Activated CD4-positive, alpha-beta T cell treated with anti-CD3 and anti-CD28 coated beads for 48 hours (primary cell): Measurements from ENCODE around the gene PPL.
"Not testable (repeated sequence)": the region's sequence is repeated elsewhere in the genome, so short reads cannot be mapped to it uniquely, and the experiment has no call there.

Experiments
- DNase-seq: peaks from one replicate; pipeline ENCODE4 v3.0.0-alpha.2; 2020

PPL gene

GRCh38 chr16:4908854-4909401 is 28.0 kb downstream of the PPL start:
- no peak for DNase-seq

- no peak for DNase-seq
These were observed 31.9 kb downstream of the PPL start for GRCh38 chr16:4904942-4905615.

DNA sequence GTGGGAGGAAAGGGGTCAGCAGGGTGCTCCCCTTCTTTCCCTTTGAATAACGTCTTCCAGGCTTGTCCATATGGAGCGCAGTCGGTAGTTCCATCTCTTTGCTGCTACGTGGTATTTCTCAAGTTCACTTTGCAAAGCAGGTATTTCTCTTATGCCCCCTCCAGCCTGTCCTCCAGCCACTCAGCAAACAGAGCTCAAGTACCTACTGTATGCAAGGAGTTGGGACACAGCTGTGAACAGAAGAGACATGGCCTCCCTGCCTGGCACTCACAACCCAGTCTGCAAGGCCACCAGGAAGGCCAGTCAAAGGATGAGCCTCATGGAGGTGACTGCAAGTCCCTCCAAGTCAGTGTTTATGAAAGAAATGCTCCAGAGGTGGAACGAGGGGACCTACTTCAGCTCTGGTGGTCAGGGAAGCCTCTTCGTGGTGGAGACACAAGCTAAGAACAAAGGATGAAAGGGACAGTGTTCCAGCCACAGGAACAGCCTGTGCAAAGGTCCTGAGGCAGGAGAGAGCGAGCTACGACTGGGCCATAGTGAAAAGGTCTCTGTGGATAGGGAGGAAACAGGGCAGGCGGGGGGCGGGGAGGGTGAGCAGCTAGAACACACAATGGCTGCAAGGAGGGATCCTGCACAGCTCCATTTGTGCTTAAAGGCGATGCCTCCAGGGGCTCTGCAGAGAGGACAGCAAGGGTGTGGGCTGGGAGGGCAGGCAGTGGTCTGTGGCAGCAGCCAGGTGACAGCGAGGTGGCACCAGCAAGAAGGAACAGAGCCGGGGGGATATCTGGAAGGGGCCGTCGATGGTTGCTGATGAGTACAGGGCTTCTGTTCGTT is 32.6 kb downstream of the PPL start:
- no peak for DNase-seq

DNA sequence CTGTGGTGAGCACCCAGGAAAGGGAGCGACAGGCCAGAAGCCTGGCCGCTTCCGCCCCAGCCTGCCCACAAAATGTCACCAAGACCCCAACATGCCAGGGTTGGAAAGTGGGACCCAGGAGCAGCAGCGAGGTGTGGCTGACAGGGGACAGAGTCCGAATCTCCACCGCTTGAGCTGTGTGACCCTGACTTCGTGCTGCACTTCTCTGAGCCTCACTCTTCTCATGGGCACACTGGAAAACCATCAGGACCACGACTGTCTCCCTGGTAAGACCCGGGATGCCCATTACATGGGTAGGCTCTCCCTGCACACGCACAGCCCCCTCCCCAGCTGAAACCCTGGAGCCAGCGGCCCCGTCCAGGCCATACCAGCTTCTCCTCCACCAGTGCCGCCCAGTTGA is 34.9 kb downstream of the PPL start:
- no peak for DNase-seq

GRCh38 chr16:4900750-4901149 is 36.2 kb downstream of the PPL start:
- DNase-seq: no peak

GRCh38 chr16:4900036-4900435 is 36.9 kb downstream of the PPL start:
- no peak for DNase-seq

DNA sequence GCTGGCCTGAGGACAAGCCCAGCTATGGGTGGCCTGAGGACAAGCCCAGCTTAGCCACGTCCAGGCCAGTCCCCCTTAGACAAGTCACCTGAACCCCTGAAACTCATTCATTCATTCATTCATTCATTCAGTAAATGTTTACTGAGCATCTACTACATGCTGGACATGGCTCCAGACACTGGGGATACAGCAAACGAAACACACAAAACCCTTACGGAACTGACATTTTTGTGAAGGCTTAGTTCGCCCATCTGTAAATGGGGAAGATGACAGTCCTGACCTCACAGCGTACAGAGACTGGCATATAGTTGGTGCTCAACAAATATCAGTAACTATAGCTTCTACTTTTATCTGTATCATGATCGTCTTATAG is 37.5 kb downstream of the PPL start:
- no peak for DNase-seq

- no peak for DNase-seq
These were observed 38.0 kb downstream of the PPL start for GRCh38 chr16:4898811-4899473.

GRCh38 chr16:4897328-4897727 is 39.6 kb downstream of the PPL start:
- DNase-seq: no peak

GRCh38 chr16:4896761-4897160 is 40.2 kb downstream of the PPL start:
- DNase-seq: not testable (repeated sequence)

GRCh38 chr16:4895366-4895765 is 41.6 kb downstream of the PPL start:
- no peak for DNase-seq

- no peak for DNase-seq
These were observed 42.4 kb downstream of the PPL start for GRCh38 chr16:4894276-4895150.

DNA sequence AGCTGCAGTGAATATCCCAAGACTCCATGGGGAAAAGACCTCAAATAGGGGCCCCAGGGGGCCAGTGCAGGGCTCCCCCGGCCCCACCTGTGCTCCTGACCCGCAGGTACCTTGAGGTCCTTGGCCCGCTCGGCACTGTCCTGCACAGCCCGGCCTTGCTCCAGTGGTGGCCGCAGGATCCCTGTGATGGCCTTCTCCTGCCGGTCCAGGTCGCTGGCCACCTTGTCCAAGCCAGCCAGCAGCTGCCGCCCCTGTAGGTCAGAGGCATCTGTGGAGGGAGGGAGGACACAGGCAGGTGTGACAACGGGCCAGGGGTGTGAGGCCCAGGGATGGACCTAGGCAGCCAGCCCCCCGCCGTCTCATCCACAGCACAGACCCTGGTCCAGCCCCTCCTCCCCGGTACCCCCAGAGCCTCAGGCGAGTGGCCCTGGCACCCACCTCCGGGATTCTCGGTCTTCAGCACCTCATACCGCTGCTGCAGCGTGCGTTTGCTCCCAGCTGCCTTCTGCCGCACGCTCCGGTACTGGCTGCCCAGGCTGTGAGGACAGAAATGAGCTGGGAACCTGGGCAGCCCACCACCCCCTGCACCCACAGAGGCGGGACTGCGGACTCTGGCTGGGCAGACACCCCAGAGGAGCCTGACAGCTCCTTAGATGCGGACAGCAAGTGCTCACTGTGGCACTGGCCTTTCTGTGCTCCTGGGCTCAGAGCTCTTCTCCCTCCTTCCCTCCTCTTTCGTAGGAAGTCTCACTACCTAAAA is 43.7 kb downstream of the PPL start:
- no peak for DNase-seq

DNA sequence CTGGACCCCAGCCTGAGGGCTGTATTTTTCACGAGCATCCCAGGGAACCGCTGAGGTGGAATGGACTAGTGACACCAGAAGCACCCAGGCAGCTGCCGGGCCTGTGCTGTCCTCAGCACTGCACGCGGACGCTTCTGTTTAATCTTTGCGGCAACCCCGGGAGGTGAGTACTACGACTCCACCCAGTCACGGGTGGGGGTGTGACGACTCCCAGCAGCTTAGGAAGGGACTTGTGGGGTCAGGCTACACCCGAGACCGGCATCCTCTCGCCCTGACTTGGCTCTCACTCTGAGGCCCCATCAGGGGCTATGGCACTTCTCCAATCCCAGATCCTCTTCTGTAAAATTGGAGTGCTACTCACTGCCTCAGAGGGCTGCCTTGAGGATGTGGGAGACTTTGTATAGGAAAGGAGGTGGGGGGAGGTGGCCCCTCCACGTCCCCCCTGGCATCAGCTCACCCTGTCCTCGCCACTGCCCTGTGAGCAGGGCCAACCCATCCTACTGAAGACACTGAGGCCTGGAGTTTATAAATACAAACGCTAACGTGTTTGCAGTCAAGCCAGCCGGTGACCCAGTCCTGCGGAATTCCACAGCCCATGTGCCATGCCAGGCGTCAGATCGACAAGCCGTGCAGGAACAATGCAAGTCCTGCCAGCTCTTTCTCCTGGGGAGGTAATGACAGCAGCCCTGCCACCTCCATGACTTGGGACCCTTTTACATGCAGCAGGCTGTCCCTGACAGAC is 44.4 kb downstream of the PPL start:
- DNase-seq: no peak

- no peak for DNase-seq
These were observed 45.1 kb downstream of the PPL start for GRCh38 chr16:4891886-4892216.

DNA sequence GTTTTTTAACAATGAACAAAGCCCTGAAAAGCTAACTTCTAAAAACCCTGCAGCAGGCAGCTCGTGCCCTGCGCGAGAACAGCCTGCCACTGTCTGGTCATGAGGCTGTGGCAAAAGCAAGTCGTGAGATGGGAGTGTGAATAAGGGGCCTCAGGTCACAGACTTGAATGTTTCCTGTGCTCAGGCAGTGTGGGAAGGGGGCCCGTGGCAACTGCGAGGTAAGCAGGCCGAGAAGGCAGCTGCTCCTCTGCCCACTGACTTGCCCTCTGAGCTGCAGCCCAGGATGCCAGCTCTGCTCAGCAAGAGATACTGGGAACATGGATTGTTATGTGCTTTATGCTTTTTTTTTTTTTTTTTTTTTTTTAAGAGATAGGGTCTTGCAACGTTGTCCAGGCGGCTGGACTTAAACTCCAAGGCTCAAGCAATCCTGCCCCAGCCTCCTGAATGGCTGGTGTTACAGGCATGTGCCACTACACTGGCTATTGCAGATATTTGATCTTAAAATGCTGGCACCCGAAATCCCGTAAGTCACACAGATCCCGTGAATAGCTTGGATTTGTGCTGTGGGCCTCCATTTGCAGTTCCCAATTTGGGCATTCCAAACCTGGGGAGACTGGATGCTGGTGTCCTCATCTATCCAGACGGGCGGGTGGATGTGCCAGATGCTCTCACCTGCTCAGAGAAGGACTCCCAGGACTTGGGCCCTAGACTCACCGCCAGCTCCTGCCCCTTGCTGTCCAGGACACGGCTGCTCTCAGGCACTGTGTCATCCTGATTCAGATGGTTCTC is 45.7 kb downstream of the PPL start:
- DNase-seq: no peak

DNA sequence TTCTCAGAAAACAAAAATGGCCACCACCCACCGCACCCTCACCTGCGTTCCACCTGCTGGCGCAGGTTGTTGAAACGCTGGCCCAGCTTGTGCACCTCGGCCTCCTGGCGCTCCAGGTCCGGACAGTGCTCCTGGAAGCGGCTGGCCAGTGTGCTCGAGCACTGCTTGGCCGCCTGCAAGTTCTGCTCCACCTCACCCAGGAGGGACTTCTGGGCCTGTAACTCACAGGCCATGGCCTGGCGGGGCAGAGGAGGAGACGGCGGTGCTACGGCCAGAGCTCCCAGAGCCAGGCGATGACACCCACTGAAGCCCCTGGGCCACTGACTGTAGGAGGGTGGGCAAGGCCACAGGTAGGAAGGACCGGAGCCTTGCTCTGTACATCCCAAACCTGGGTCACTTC is 46.3 kb downstream of the PPL start:
- no peak for DNase-seq

DNA sequence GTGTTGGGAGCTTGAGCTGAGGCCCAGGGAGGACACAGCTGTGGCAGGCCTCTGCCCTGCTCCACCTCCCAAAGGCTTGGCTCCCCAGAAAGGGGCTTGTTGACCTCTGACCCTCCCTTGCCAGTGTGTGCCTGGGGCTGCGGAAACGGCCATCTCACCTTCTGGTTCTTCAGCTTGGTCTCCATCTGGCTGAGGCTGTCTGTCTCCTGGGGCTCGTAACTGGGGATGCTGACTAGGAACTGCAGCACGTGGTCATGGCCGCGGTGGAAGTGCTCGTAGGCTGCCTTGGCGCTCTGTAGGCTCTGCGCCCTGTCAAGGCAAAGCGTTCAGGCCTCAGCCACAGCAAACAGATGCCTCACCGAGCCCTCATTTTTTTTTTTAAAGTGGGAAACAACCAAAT is 46.9 kb downstream of the PPL start:
- DNase-seq: no peak

GRCh38 chr16:4888428-4889135 is 48.4 kb downstream of the PPL start:
- no peak for DNase-seq

- no peak for DNase-seq
These were observed 50.8 kb downstream of the PPL start for GRCh38 chr16:4886151-4886550.
